A673 (cell line): ENCODE results near the gene C19orf85. TPM values are rescaled to one million over a fixed set of nuclear protein-coding genes. Genes with fewer than 3 reads are reported as not detected.

Experiments used
- BruUV-seq: library from RNA; stranded (reverse); fragments of 400-500 nt; replicated peaks from 2 replicates; lab custom pipeline; 2021; lab: Mats Ljungman, UMichigan
- CTCF ChIA-PET: fragments of 300-600 bp; sonication (Branson Sonifier 250); formaldehyde crosslinking; loops from one replicate; lab custom pipeline; 2022; ENCODE audit warnings: antibody characterized with exemption; lab: Charles Lee
- POLR2A ChIA-PET: fragments of 300-600 bp; sonication (Branson Sonifier 250); formaldehyde crosslinking; loops from one replicate; lab custom pipeline; 2022; ENCODE audit warnings: antibody characterized with exemption; ENCODE audit not compliant: low non-redundant PET; lab: Charles Lee
- DNase-seq: peaks from one replicate; pipeline ENCODE4 v3.0.0-alpha.2; 2015; ENCODE audit warnings: low spot score
- H3K27ac ChIP-seq: fragments of 200-600 bp; sonication (generic); 2 replicates; pipeline ENCODE4 v1.5.1; 2016; ENCODE audit warnings: mixed run types, low read depth, mild to moderate bottlenecking, mixed read lengths, antibody characterized with exemption, low read length; ENCODE audit not compliant: poor library complexity, severe bottlenecking
- H3K27me3 ChIP-seq: fragments of 200-600 bp; sonication (generic); replicated peaks from 2 replicates; pipeline ENCODE4 v1.6.1; 2017; ENCODE audit warnings: mixed run types, low read depth, mild to moderate bottlenecking, mixed read lengths, antibody characterized with exemption, low read length; ENCODE audit not compliant: insufficient read depth, poor library complexity
- H3K36me3 ChIP-seq: fragments of 200-600 bp; sonication (generic); 2 replicates; pipeline ENCODE4 v1.6.1; 2016; ENCODE audit warnings: mixed run types, mild to moderate bottlenecking, mixed read lengths, antibody characterized with exemption, low read length; ENCODE audit not compliant: insufficient read depth, poor library complexity, severe bottlenecking
- H3K4me1 ChIP-seq: fragments of 200-600 bp; sonication (generic); 2 replicates; pipeline ENCODE4 v1.6.1; 2017; ENCODE audit warnings: mixed run types, mild to moderate bottlenecking, mixed read lengths, antibody characterized with exemption, low read length; ENCODE audit not compliant: insufficient read depth, poor library complexity, severe bottlenecking
- H3K4me3 ChIP-seq: fragments of 200-600 bp; sonication (generic); 2 replicates; pipeline ENCODE4 v1.5.1; 2016; ENCODE audit warnings: low read depth, mixed run types, mild to moderate bottlenecking, mixed read lengths, low read length; ENCODE audit not compliant: poor library complexity, severe bottlenecking
- H3K9me3 ChIP-seq: fragments of 200-600 bp; sonication (generic); 2 replicates; pipeline ENCODE4 v1.6.1; 2016; ENCODE audit warnings: mixed run types, low read depth, mild to moderate bottlenecking, mixed read lengths, antibody characterized with exemption, low read length; ENCODE audit not compliant: poor library complexity, severe bottlenecking
- EZH2 ChIP-seq: fragments of 200-600 bp; sonication (generic); IDR thresholded peaks from 2 replicates; pipeline ENCODE4 v1.6.1; 2017; ENCODE audit warnings: borderline replicate concordance, low read depth, mild to moderate bottlenecking, mixed read lengths, antibody characterized with exemption, low read length; ENCODE audit not compliant: poor library complexity, severe bottlenecking
- intact Hi-C: fragments of 100-400 bp; cut with micrococcal nuclease; formaldehyde crosslinking; loops from one replicate; pipeline ENCODE4 v1.10.0; 2022; ENCODE audit not compliant: unreplicated experiment
- total RNA-seq: library from RNA; stranded (reverse); gene quantifications from 2 replicates; pipeline ENCODE4 v1.2.3, GENCODE V29; 2021
- TF ChIP-seq, protein P1 (sequence below): fragments of 300-800, 200-600 bp; sonication (generic); conservative IDR thresholded peaks from 2 replicates; pipeline ENCODE4 v1.5.1; 2017; ENCODE audit warnings: low read depth, mild to moderate bottlenecking, antibody characterized with exemption, low read length, moderate library complexity, mixed read lengths

C19orf85 gene
- total RNA-seq, 1 experiment from 2014 or later, result not detected

DNA sequence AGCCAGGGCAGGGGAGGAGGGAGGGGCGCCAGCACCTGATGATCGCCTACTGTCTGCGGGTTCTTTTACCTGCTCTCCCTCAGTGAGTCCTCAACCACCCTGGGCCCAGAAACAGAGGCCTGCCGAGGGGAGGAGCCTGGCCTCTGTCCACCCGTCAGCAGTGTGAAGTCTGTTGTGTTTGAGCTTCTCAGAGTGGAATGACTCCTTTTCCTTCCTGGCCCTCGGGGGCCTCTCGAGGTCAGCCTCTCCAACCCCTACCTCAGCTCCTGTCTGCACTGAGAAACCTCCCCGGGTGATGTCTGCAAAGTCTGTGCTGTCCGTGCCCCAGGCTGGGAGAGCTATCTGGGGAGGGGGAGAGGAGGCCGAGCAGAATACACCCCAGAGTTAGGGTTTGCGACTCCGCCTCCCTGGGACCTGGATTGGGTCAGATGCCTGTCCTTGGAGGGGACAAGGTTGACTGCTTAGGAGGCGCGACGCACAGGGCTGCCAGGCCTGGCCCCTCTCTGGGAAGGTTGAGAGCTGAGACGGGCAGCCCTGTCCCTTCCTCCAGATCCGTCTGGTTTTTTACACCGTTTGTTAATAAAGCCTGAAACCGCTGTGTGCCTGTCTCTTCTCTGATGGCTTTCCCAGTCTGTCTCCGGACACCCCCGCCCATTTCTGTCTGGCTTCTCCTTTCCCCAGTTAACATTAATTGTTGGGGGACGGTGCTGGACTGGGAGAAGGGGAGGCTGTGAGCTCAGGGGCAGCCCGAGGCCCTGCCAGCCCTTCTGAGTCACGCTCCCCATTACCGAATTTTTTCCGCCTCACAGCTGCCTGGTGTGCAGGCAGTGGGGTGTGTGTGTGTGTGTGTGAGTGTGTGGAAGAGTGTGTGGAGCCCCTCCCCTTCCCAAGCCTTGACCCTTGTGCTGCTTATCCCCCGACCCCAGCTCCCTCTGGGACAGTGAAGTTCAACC, 22.7 kb upstream of the C19orf85 start:
- ChIA-PET POLR2A (no interaction called here), CTCF (interaction anchor here (0.5 to 1.1 kb wide), 3 partner anchors 10 to 814 kb away, joined by 3 to 7 read pairs (median 4); no protein-coding TSS in a partner anchor)
- TF ChIP-seq EZH2, result no peak
- TF ChIP-seq, protein P1, sequence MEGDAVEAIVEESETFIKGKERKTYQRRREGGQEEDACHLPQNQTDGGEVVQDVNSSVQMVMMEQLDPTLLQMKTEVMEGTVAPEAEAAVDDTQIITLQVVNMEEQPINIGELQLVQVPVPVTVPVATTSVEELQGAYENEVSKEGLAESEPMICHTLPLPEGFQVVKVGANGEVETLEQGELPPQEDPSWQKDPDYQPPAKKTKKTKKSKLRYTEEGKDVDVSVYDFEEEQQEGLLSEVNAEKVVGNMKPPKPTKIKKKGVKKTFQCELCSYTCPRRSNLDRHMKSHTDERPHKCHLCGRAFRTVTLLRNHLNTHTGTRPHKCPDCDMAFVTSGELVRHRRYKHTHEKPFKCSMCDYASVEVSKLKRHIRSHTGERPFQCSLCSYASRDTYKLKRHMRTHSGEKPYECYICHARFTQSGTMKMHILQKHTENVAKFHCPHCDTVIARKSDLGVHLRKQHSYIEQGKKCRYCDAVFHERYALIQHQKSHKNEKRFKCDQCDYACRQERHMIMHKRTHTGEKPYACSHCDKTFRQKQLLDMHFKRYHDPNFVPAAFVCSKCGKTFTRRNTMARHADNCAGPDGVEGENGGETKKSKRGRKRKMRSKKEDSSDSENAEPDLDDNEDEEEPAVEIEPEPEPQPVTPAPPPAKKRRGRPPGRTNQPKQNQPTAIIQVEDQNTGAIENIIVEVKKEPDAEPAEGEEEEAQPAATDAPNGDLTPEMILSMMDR, result no peak
- intact Hi-C loops, result no loop called here
- BruUV-seq, result TSS peak; percentile 62
- DNase-seq, result peak; percentile 81
- H3K9me3 ChIP-seq, result no peaks in the 10 kb centered on the region
- H3K4me3 ChIP-seq, result no peak overlapping the region
- H3K27ac ChIP-seq, result peak overlapping the region; percentile 62
- H3K4me1 ChIP-seq, result peaks cover 32% of the 10 kb centered on the region
- H3K27me3 ChIP-seq, result no peaks in the 10 kb centered on the region
- no peaks in the 10 kb centered on the region for H3K36me3 ChIP-seq

DNA sequence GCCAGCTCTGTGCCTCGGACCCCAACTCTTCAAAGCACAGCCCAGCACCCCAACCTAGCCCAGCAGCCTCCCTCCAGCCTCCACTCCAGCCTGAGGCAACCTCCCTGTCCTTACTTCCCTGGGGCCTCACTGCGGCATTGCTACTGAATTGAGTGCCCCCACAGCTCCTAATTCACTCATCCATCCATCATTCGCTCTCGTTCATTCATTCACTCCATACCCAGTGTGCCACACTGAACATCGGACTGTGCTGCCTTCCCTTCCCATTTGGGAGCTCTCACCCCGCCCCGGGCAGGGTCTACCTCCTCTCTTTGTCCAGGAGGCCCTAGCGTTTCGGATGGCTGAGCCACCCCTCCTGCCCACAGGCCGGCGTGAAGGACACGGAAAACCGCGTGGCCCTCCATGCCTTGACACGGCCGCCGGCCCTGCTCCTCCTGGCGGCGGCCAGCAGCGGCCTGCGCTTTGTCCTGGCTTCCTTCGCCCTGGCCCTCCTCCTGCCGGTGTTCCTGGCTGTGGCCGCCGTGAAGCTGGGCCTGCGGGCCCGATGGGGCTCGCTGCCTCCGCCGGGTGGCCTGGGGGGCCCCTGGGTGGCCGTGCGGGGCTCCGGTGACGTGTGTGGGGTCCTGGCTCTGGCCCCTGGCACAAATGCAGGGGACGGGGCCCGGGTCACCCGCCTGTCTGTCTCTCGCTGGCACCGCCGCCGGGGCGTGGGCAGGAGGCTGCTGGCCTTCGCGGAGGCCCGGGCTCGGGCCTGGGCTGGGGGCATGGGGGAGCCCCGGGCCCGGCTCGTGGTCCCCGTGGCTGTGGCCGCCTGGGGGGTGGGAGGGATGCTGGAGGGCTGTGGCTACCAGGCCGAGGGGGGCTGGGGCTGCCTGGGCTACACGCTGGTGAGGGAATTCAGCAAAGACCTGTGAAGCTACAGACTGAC, 21.8 kb upstream of the C19orf85 start:
- ChIA-PET CTCF (interaction anchor here (1.1 to 1.5 kb wide), 2 partner anchors 17 to 18 kb away, joined by 4 to 6 read pairs; no protein-coding TSS in a partner anchor), POLR2A (no interaction called here)
- Histone ChIP-seq H3K4me1 (peaks cover 32% of the 10 kb centered on the region), H3K9me3 (no peaks in the 10 kb centered on the region), H3K4me3 (peak overlapping the region; percentile 90), H3K27me3 (no peaks in the 10 kb centered on the region), H3K36me3 (no peaks in the 10 kb centered on the region), H3K27ac (peak overlapping the region; percentile 62)
- intact Hi-C loops, result no loop called here
- no TSS peak for BruUV-seq
- DNase-seq, result no peak
- TF ChIP-seq EZH2, result no peak
- TF ChIP-seq, protein P1, result no peak

DNA sequence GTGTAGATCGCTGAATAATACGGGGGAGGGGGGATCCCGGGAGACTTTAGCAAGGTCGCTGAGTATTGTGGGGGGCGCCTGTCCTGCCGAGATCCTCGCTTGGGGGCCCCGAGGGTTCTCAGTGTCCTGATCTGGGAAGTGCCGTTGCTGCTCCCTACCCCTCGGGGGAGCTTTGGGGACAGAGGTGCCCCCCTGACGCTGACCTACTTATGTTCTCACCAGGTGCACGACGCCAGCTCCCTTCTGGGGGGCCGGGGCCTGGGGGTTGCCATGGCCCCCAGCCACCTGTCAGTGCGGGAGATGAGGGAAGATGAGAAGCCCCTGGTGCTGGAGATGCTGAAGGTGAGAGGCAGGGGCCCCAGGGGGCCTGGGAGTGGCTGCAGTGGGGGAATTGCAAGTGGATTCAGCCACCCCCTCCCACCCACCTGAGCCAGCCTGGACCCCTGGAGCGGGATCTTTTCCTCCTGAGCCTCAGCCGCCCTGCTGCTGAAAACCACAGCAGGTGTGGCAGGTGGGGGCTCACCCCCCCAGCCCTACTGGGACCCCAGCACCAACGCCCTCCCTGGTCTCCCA, 21.0 kb upstream of the C19orf85 start:
- peaks cover 32% of the 10 kb centered on the region for H3K4me1 ChIP-seq
- H3K36me3 ChIP-seq, result no peaks in the 10 kb centered on the region
- TF ChIP-seq EZH2, result no peak
- intact Hi-C loops, result no loop called here
- H3K27me3 ChIP-seq, result no peaks in the 10 kb centered on the region
- H3K27ac ChIP-seq, result peak overlapping the region; percentile 92
- no peak for DNase-seq
- no peaks in the 10 kb centered on the region for H3K9me3 ChIP-seq
- BruUV-seq, result TSS peak; percentile 72
- ChIA-PET POLR2A (no interaction called here), CTCF (interaction anchor here (1.5 kb wide), 1 partner anchor 18 kb away, joined by 6 read pairs; no protein-coding TSS in a partner anchor)
- H3K4me3 ChIP-seq, result peak overlapping the region; percentile 90
